Hypothalamus (tissue), 51 donors: ENCODE measurements around the gene MPHOSPH8.
"Not testable (repeated sequence)": the region's sequence is repeated elsewhere in the genome, so short reads cannot be mapped to it uniquely, and the experiment has no call there.

Experiments used
- DNase-seq, 51 donors: peaks; one replicate each; lab custom pipeline; 2025; lab: John Stamatoyannopoulos, UW

MPHOSPH8 gene

GRCh38 chr13:19622193-19622592, 11.3 kb upstream of the MPHOSPH8 start:
- no peak for DNase-seq

GRCh38 chr13:19624265-19624664, 9.2 kb upstream of the MPHOSPH8 start:
- no peak for DNase-seq

DNA sequence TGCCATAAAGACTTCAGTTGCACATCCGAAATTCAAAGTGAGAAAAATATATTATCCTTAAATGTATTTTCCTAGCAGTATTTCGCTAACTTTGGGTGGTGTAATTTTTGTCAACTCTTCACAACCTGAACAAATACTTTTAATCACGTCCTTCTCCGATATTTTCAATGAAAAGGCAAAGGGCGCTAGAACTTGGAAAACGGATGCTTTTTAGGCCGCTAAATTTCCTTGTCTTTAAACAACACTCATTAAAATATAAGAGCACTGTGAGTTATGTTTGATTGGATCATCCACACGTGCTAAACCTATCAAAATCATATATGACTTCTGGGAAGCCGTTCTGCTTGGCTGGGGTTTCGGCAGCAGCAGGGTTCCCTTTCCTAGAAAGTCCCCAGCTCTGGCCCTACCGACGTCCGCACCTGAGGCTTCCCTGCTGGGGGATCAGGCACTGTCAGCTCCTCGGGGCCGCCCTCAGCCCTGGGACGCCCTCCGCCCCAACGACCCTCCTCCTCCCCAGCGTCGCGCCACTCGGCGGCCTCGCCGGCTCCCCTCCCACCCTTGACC, 462 bp upstream of the MPHOSPH8 start:
- no peak for DNase-seq

GRCh38 chr13:19634256-19634740, 839 bp downstream of the MPHOSPH8 start:
- peak in 2 of 51 donors; percentile 23 to 42 for DNase-seq

- DNase-seq: not testable (repeated sequence)
Measured at GRCh38 chr13:19635926-19636325, 2.5 kb downstream of the MPHOSPH8 start.

- DNase-seq: no peak
Measured at GRCh38 chr13:19643652-19644051, 10.2 kb downstream of the MPHOSPH8 start.

- no peak for DNase-seq
Measured at GRCh38 chr13:19645000-19645399, 11.5 kb downstream of the MPHOSPH8 start.

DNA sequence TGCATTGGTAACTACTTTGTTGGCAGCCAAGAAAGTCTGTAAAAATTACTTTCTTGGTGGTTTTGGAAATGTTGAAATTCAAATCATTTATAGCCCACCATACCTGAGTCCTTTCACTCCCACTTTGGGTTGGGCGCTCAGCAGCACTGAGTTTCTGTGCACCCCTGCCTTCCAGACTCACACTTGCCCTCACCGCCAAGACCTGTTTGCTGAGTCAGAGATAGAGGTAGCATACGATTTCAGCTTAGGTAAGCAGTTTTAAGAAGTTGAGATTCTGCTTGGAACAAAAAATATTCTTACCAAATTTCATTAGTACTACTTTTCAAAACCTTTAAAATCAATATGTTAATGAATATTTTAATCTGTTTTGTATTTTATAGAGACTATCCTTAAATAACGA, 12.6 kb downstream of the MPHOSPH8 start:
- no peak for DNase-seq

DNA sequence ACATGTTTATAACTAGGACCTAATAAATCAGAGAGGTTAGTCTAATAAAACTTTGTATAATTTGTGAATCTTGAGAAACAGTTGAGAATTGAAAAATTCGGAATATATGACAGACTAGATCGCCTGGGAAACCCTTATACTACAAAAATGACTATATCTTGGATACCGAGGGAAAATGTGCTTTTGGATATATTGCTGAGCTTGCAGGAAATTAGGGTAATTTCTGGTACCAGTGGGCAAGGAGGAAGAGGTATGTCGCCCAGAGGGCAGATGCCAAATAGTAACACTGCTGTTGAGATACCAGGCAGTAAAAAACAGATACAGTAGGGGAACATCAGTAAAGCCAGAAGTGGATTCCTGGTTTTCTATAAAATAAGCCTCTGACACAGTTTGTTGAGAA, 17.3 kb downstream of the MPHOSPH8 start:
- DNase-seq: no peak

- DNase-seq: no peak
Measured at GRCh38 chr13:19657872-19658591, 24.6 kb downstream of the MPHOSPH8 start.

GRCh38 chr13:19658831-19659230, 25.4 kb downstream of the MPHOSPH8 start:
- no peak for DNase-seq

- DNase-seq: no peak
Measured at GRCh38 chr13:19661126-19661525, 27.7 kb downstream of the MPHOSPH8 start.

GRCh38 chr13:19661561-19661960, 28.1 kb downstream of the MPHOSPH8 start:
- DNase-seq: no peak

GRCh38 chr13:19663416-19663979, 30.0 kb downstream of the MPHOSPH8 start:
- no peak for DNase-seq

- DNase-seq: no peak
Measured at GRCh38 chr13:19664481-19665230, 31.2 kb downstream of the MPHOSPH8 start.

- DNase-seq: peak in 7 of 51 donors; percentile 3 to 18 (median 10)
Measured at GRCh38 chr13:19665427-19665859, 32.0 kb downstream of the MPHOSPH8 start.

- no peak for DNase-seq
Measured at GRCh38 chr13:19668778-19669177, 35.3 kb downstream of the MPHOSPH8 start.

DNA sequence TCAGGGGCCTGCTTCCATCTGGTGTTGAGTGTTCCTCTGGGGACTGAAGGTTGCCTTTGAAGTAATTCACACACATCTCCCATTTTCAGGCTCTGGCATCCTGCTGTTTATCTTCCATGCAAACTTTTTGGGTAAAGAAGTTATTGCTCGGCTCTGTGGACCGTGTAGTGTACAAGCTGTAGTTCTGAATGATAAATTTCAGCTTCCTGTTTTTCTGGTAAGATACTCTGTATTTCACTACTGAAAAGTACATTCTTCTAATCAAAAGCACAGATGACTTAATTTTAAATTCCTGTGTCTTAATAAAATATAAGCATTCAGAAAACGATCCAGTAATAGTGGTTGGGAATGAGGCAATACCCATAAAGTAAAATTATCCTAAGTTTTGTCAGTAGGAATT, 36.7 kb downstream of the MPHOSPH8 start:
- no peak for DNase-seq

DNA sequence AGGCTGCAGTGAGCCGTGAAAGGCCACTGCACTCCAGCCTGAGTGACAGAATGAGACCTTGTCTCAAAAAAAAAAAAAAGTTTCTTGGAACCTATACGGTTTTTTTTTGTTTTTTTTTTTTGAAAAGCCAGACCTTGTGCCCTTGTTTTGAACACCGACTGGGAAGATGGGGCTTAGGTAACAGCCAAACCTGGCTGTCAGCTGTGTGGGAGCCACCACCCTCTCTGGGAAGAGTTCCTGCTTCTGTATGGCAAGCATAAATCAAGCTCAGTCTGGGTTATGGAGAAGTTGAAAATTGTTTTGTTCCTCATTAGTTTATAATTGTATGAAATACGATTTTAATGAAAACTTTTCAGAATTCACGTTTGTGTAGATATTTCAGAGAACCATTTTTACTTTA, 39.5 kb downstream of the MPHOSPH8 start:
- no peak for DNase-seq

DNA sequence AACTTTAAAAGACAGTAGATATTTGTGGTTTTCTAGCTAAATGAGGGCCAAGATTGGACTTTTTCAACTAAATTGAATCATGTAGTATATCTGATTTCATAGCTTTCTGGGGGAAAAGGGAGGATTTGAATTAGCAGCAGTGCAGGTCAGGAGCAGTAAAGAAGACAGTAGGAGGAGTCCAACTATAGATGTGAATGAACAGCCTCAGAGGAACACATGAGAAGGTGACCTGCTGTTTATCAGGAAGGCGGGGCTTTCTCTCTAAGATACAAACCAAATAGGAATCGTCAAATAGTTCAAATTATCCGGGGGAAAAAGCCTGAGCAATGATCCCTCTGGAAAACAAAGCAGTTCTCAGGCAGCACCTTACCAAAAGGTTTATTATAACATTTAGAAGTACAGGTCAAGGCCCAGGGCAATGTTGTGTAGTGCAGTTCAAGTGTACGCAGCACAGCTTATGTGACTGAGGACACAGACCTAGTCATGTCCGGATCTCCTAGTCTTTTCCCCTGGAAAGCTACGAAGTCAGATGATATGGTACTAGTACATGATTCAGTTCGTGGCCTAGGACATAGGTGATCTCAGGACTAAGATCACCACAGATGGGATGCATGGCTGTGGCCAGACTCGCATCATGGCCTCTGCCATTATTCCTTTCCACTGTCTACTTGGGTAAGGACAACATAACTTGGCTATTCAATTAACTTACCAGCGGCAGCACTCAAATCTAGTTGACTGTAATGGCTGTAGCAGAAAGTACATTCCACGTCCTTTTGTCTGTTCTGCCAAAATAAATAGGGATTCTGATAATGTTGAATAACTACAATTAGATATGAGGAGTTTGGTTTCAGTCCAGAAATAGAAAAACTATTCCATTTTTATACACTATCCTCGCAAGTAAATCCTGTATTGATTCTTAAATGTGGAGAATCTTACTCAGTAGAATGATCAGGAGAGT, 40.3 kb downstream of the MPHOSPH8 start:
- DNase-seq: no peak
